ENCODE data around the gene TOMM20. TPM values are rescaled to one million over a fixed set of nuclear protein-coding genes. Genes with fewer than 3 reads are reported as not detected.

TOMM20 gene
- total RNA-seq, 1 donor from 2014 or later = 89.1 TPM

DNA sequence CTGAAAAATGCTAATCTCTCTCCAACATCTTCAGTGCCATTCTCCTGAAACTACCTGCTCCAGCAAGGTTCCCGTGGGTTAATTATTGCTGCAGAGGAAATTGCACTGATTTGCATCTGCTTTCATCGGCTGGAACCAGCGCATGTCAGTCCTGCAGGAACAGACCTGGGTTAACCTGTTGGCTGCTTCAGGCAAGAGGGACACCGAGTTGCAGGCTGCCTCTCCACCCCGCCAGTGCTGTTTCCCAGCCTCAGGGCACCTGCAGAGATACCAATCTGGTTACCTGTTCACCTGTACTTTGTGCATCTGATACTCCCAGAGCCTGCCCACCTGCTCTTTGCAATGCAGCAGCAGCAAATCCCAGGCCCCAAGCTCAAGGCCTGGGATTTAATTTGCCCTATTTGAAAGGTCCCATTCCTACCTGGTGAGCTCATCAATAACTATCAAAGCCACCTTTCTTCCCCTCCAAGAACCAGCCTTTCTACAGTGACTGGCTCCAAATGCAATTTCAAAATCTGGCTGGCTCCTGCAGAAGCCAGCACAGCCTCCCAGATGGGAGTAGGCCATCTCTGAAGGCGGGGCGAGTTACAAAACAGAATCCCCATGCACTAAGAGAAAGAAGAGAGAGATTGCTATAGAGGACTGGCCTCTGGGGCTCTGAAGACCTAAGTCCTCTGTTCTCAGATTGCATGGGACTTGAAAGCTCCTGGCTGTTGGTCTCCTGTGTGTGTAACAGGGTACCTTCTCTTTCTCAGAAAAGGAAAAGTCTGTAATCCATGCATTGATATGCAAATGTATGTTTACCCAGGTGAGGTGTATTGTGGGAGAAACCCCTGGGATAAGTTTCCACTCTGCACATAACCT, 67.8 kb downstream of the TOMM20 start:
- H3K4me3 Mint-ChIP-seq (ENCODE audit: unreplicated experiment) = no peak overlapping the region
- H3K27ac Mint-ChIP-seq (ENCODE audit: unreplicated experiment) = no peak overlapping the region
- DNase-seq (ENCODE audit: low spot score) = no peak
- H3K27me3 Mint-ChIP-seq (ENCODE audit: low read depth) = no peaks in the 10 kb centered on the region
- H3K36me3 Mint-ChIP-seq (ENCODE audit: low read depth) = peaks cover 2% of the 10 kb centered on the region
- H3K9me3 Mint-ChIP-seq (ENCODE audit: low read depth) = no peaks in the 10 kb centered on the region
- no peaks in the 10 kb centered on the region for H3K4me1 Mint-ChIP-seq (ENCODE audit: low read depth)
- no peak for TF ChIP-seq CTCF (IDR thresholded peaks at IDR 0.05)

Other genes with a start within 250 kb of the TOMM20 start
- 67.6 to 83.8 TPM (median 72.9 TPM) in 3 replicates for gene RBM34, start 32.4 kb upstream of the TOMM20 start, total RNA-seq
- 26.5 to 33.5 TPM (median 26.5 TPM) in 3 replicates for gene ARID4B, start 199.3 kb upstream of the TOMM20 start, total RNA-seq
- gene GGPS1, start 199.7 kb upstream of the TOMM20 start, total RNA-seq = 39.1 to 44.5 TPM (median 39.4 TPM) in 3 replicates
- gene TBCE, start 238.6 kb upstream of the TOMM20 start, total RNA-seq = 16.6 to 23.3 TPM (median 23.2 TPM) in 3 replicates

All from chondrocyte (in vitro differentiated cells).